WTC11 (cell line): Measurements from ENCODE around the gene RAB26. TPM values are rescaled to one million over a fixed set of nuclear protein-coding genes. Genes with fewer than 3 reads are reported as not detected.
A peak's percentile ranks its signal among the peaks of the same experiment; 100 is the strongest.

Experiments used
- ATAC-seq: fragments of 200-7000 bp; cut with Tn5 transposase; 2 replicates; pipeline ENCODE4 v1.10.0; 2021; ENCODE audit warnings: mild to moderate bottlenecking, moderate library complexity
- CTCF ChIA-PET: fragments of 300-600 bp; sonication (Branson Sonifier 250); formaldehyde crosslinking; loops from one replicate; lab custom pipeline; 2021; ENCODE audit warnings: antibody characterized with exemption; lab: Charles Lee
- POLR2A ChIA-PET: fragments of 350-600 bp; sonication (Branson Sonifier 250); formaldehyde crosslinking; loops from one replicate; lab custom pipeline; 2021; ENCODE audit warnings: antibody characterized with exemption; lab: Charles Lee
- DNase-seq: peaks from one replicate; pipeline ENCODE4 v3.0.0; 2021; ENCODE audit warnings: low spot score
- H3K27ac Mint-ChIP-seq: 2 replicates; pipeline ENCODE4 v1.8.0; 2021; ENCODE audit warnings: mixed read lengths
- H3K27me3 Mint-ChIP-seq: 2 replicates; pipeline ENCODE4 v1.8.0; 2021; ENCODE audit warnings: low read depth, mild to moderate bottlenecking, moderate library complexity, mixed read lengths
- H3K36me3 Mint-ChIP-seq: 2 replicates; pipeline ENCODE4 v1.8.0; 2021; ENCODE audit warnings: mixed read lengths
- H3K4me1 Mint-ChIP-seq: 2 replicates; pipeline ENCODE4 v1.8.0; 2022; ENCODE audit warnings: mixed read lengths
- H3K4me3 Mint-ChIP-seq: 2 replicates; pipeline ENCODE4 v1.8.0; 2021; ENCODE audit warnings: mild to moderate bottlenecking, moderate library complexity, mixed read lengths
- H3K9me3 Mint-ChIP-seq: 2 replicates; pipeline ENCODE4 v1.8.0; 2021; ENCODE audit warnings: mixed read lengths
- AR ChIP-seq: fragments of 250-450 bp; sonication (Bioruptor Pico); IDR thresholded peaks from 2 replicates; pipeline ENCODE4 v1.9.0; 2021; ENCODE audit warnings: mild to moderate bottlenecking
- ARID4B ChIP-seq: sonication (generic); formaldehyde crosslinking; IDR thresholded peaks from 2 replicates; pipeline ENCODE4 v1.8.0; 2023; ENCODE audit warnings: missing genetic modification reagents, mild to moderate bottlenecking, borderline replicate concordance
- ATF2 ChIP-seq: sonication (generic); formaldehyde crosslinking; IDR thresholded peaks from 2 replicates; pipeline ENCODE4 v1.8.1; 2022; ENCODE audit warnings: low read depth, missing genetic modification reagents, borderline replicate concordance
- CREB1 ChIP-seq: sonication (generic); formaldehyde crosslinking; IDR thresholded peaks from 2 replicates; pipeline ENCODE4 v1.8.0; 2023; ENCODE audit warnings: mild to moderate bottlenecking, missing genetic modification reagents
- CREM ChIP-seq: sonication (generic); formaldehyde crosslinking; IDR thresholded peaks from 2 replicates; pipeline ENCODE4 v1.8.1; 2022; ENCODE audit warnings: mild to moderate bottlenecking, missing genetic modification reagents, moderate library complexity
- E2F1 ChIP-seq: sonication (generic); formaldehyde crosslinking; IDR thresholded peaks from 2 replicates; pipeline ENCODE4 v1.8.0; 2022; ENCODE audit warnings: mild to moderate bottlenecking, missing genetic modification reagents
- FOXJ3 ChIP-seq: sonication (generic); formaldehyde crosslinking; IDR thresholded peaks from 2 replicates; pipeline ENCODE4 v1.9.0; 2021; ENCODE audit warnings: missing genetic modification reagents, mild to moderate bottlenecking, borderline replicate concordance
- NFE2L1 ChIP-seq: sonication (generic); formaldehyde crosslinking; IDR thresholded peaks from 2 replicates; pipeline ENCODE4 v1.8.1; 2023; ENCODE audit warnings: missing genetic modification reagents
- OVOL2 ChIP-seq: fragments of 250-450 bp; sonication (Bioruptor Pico); IDR thresholded peaks from 2 replicates; pipeline ENCODE4 v1.9.0; 2021; ENCODE audit warnings: mild to moderate bottlenecking, borderline replicate concordance
- PREB ChIP-seq: sonication (generic); formaldehyde crosslinking; IDR thresholded peaks from 2 replicates; pipeline ENCODE4 v1.8.1; 2022; ENCODE audit warnings: mild to moderate bottlenecking, missing genetic modification reagents, moderate library complexity, borderline replicate concordance
- PRRX2 ChIP-seq: fragments of 250-450 bp; sonication (Bioruptor Pico); IDR thresholded peaks from 2 replicates; pipeline ENCODE4 v1.8.0; 2021; ENCODE audit warnings: mild to moderate bottlenecking
- TCF7 ChIP-seq: sonication (generic); formaldehyde crosslinking; IDR thresholded peaks from 2 replicates; pipeline ENCODE4 v1.8.0; 2022; ENCODE audit warnings: mild to moderate bottlenecking, low read depth, missing genetic modification reagents, moderate library complexity
- ZNF121 ChIP-seq: sonication (generic); formaldehyde crosslinking; IDR thresholded peaks from 2 replicates; pipeline ENCODE4 v1.8.0; 2023; ENCODE audit warnings: missing genetic modification reagents
- ZNF416 ChIP-seq: fragments of 250-450 bp; sonication (Bioruptor Pico); IDR thresholded peaks from 2 replicates; pipeline ENCODE4 v1.9.0; 2021; ENCODE audit warnings: mild to moderate bottlenecking, inconsistent platforms
- ZNF423 ChIP-seq: fragments of 250-450 bp; sonication (Bioruptor Pico); IDR thresholded peaks from 2 replicates; pipeline ENCODE4 v2.1.2; 2022; ENCODE audit warnings: mild to moderate bottlenecking, moderate library complexity
- ZNF532 ChIP-seq: fragments of 250-450 bp; sonication (Bioruptor Pico); IDR thresholded peaks from 2 replicates; pipeline ENCODE4 v1.9.0; 2021; ENCODE audit warnings: mild to moderate bottlenecking, borderline replicate concordance
- ZNF671 ChIP-seq: fragments of 250-450 bp; sonication (Bioruptor Pico); IDR thresholded peaks from 2 replicates; pipeline ENCODE4 v1.8.0; 2021; ENCODE audit warnings: mild to moderate bottlenecking
- total RNA-seq: library from RNA; stranded (reverse); gene quantifications from 3 replicates; pipeline ENCODE4 v1.2.3, GENCODE V29; 2021

RAB26 gene
- total RNA-seq, 1 experiment from 2014 or later: 7.3 TPM

- no peaks in the 10 kb centered on the region for H3K9me3 Mint-ChIP-seq
- POLR2A ChIA-PET: interaction anchor here (0.7 to 1.8 kb wide), 7 partner anchors 11 to 859 kb away, joined by 3 to 7 read pairs (median 4); partner anchors contain the start of gene RPS2
- peak overlapping the region; percentile 58 for H3K27ac Mint-ChIP-seq
- H3K4me3 Mint-ChIP-seq: peak overlapping the region; percentile 97
- DNase-seq: peak; percentile 21
- peak; percentile 4 for ATAC-seq
- CTCF ChIA-PET: interaction anchor here (0.8 to 5.7 kb wide), 7 partner anchors 11 to 148 kb away, joined by 3 to 43 read pairs (median 4); partner anchors contain the start of genes PGP and PKD1
- peaks cover 35% of the 10 kb centered on the region for H3K4me1 Mint-ChIP-seq
- peaks cover 8% of the 10 kb centered on the region for H3K27me3 Mint-ChIP-seq
- H3K36me3 Mint-ChIP-seq: peaks cover 35% of the 10 kb centered on the region
- TF ChIP-seq CREM (peak; percentile 31; the same call in 1 of the 2 replicates), ZNF121 (CRISPR knock-in tag) (no peak), PRRX2 (peak; percentile 87), OVOL2 (no peak), ZNF671 (CRISPR knock-in tag) (peak; percentile 91), ZNF416 (peak; percentile 56; the same call in 1 of the 2 replicates), ARID4B (0 out of 2 replicates have a peak, but pooled peaks have one; percentile 56), CREB1 (peak; percentile 69), AR (peak; percentile 83; the same call in 1 of the 2 replicates), E2F1 (CRISPR knock-in tag) (no peak), ZNF423 (CRISPR knock-in tag) (peak; percentile 48; the same call in 1 of the 2 replicates), PREB (CRISPR knock-in tag) (peak; percentile 49; the same call in 1 of the 2 replicates), NFE2L1 (peak; percentile 63; the same call in 1 of the 2 replicates), ZNF532 (CRISPR knock-in tag) (0 out of 2 replicates have a peak, but pooled peaks have one; percentile 2), ATF2 (CRISPR knock-in tag) (no peak), TCF7 (no peak), FOXJ3 (no peak)
These were observed 3.0 kb downstream of the RAB26 start for GRCh38 chr16:2151188-2152091.
